DOHH2 (cell line): ENCODE measurements around the gene PITX2.

Experiments
- H3F3A ChIP-seq: fragments of 200-600 bp; sonication (generic), shearing (Covaris generic); 2 replicates; pipeline ENCODE4 v1.6.0; 2016; ENCODE audit warnings: antibody characterized with exemption, mild to moderate bottlenecking; ENCODE audit not compliant: control insufficient read depth, insufficient read depth
- H3K27ac ChIP-seq: fragments of 200-600 bp; sonication (generic); 2 replicates; pipeline ENCODE4 v1.5.1; 2014; ENCODE audit warnings: low read depth, mild to moderate bottlenecking, low read length, moderate library complexity
- H3K27me3 ChIP-seq: fragments of 200-600 bp; sonication (generic); 2 replicates; pipeline ENCODE4 v1.6.1; 2014; ENCODE audit warnings: mild to moderate bottlenecking, low read length, mixed read lengths; ENCODE audit not compliant: control insufficient read depth
- H3K36me3 ChIP-seq: fragments of 200-600 bp; sonication (generic); 2 replicates; pipeline ENCODE4 v1.6.1; 2014; ENCODE audit warnings: mild to moderate bottlenecking, low read length, moderate library complexity, mixed read lengths; ENCODE audit not compliant: control insufficient read depth
- H3K4me1 ChIP-seq: fragments of 200-600 bp; sonication (generic); 2 replicates; pipeline ENCODE4 v1.6.1; 2014; ENCODE audit warnings: mild to moderate bottlenecking, low read length, mixed read lengths; ENCODE audit not compliant: control insufficient read depth
- H3K4me2 ChIP-seq: fragments of 200-600 bp; sonication (generic); 2 replicates; pipeline ENCODE4 v1.6.0; 2014; ENCODE audit warnings: mild to moderate bottlenecking, low read length, moderate library complexity
- H3K4me3 ChIP-seq: fragments of 200-600 bp; sonication (generic); 2 replicates; pipeline ENCODE4 v1.5.1; 2014; ENCODE audit warnings: mild to moderate bottlenecking, low read length, mixed read lengths
- H3K79me2 ChIP-seq: fragments of 200-600 bp; sonication (generic); 2 replicates; pipeline ENCODE4 v1.6.1; 2014; ENCODE audit warnings: mild to moderate bottlenecking, low read length, mixed read lengths; ENCODE audit not compliant: control insufficient read depth
- H3K9me2 ChIP-seq: fragments of 200-600 bp; sonication (generic); replicated peaks from 2 replicates; pipeline ENCODE4 v1.6.1; 2014; ENCODE audit warnings: mild to moderate bottlenecking, low read length, mixed read lengths; ENCODE audit not compliant: control insufficient read depth
- H3K9me3 ChIP-seq: fragments of 200-600 bp; sonication (generic); 2 replicates; pipeline ENCODE4 v1.6.1; 2014; ENCODE audit warnings: antibody characterized with exemption, low read length, mixed read lengths; ENCODE audit not compliant: control insufficient read depth, insufficient read depth
- H4K20me1 ChIP-seq: fragments of 200-600 bp; sonication (generic); 2 replicates; pipeline ENCODE4 v1.6.0; 2014; ENCODE audit warnings: low read depth, mild to moderate bottlenecking, antibody characterized with exemption, low read length, moderate library complexity; ENCODE audit not compliant: control insufficient read depth, insufficient read depth
- EZH2phosphoT487 ChIP-seq: fragments of 200-600 bp; sonication (generic); IDR thresholded peaks from 2 replicates; pipeline ENCODE4 v1.6.1; 2017; ENCODE audit warnings: borderline replicate concordance, mild to moderate bottlenecking, antibody characterized with exemption, low read length, moderate library complexity, mixed read lengths
- TF ChIP-seq, protein P1 (sequence below): fragments of 200-600 bp; sonication (generic); IDR thresholded peaks from one replicate; pipeline ENCODE4 v1.5.1; 2014; ENCODE audit warnings: antibody characterized with exemption, mild to moderate bottlenecking, low read depth, low read length; ENCODE audit not compliant: poor library complexity, severe bottlenecking

PITX2 gene

GRCh38 chr4:110643096-110643495 lies 20.2 kb upstream of the PITX2 start:
- Histone ChIP-seq H3K27ac (no peak overlapping the region), H3K27me3 (no peaks in the 10 kb centered on the region), H3K9me3 (no peaks in the 10 kb centered on the region), H3K4me3 (no peak overlapping the region), H3K36me3 (no peaks in the 10 kb centered on the region), H4K20me1 (no peaks in the 10 kb centered on the region), H3F3A (no peaks in the 10 kb centered on the region), H3K4me1 (no peaks in the 10 kb centered on the region), H3K9me2 (no peaks in the 10 kb centered on the region), H3K4me2 (no peak overlapping the region), H3K79me2 (no peaks in the 10 kb centered on the region)
- no peak for TF ChIP-seq EZH2phosphoT487
- TF ChIP-seq, protein P1, sequence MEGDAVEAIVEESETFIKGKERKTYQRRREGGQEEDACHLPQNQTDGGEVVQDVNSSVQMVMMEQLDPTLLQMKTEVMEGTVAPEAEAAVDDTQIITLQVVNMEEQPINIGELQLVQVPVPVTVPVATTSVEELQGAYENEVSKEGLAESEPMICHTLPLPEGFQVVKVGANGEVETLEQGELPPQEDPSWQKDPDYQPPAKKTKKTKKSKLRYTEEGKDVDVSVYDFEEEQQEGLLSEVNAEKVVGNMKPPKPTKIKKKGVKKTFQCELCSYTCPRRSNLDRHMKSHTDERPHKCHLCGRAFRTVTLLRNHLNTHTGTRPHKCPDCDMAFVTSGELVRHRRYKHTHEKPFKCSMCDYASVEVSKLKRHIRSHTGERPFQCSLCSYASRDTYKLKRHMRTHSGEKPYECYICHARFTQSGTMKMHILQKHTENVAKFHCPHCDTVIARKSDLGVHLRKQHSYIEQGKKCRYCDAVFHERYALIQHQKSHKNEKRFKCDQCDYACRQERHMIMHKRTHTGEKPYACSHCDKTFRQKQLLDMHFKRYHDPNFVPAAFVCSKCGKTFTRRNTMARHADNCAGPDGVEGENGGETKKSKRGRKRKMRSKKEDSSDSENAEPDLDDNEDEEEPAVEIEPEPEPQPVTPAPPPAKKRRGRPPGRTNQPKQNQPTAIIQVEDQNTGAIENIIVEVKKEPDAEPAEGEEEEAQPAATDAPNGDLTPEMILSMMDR: no peak

DNA sequence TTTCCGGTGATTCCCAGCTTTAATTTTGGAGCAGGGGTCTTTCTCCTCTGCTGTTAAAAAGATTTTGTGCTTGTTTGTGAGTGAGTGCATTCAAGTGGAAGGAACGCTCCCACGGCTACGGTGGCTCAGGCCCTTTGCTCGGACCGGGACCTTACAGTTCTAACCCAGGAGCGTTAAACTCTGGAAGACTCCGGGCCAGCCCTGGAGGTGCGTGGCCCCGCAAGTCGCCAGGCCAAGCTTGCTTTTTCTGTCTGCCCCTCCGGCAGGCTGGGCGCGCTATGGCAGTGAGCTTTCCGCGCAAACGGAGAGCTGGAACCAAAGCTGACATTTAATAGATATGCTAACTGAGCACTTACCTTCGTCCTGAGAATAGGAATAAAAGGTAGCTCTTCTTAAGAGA lies 18.3 kb upstream of the PITX2 start:
- Histone ChIP-seq H4K20me1 (no peaks in the 10 kb centered on the region), H3K9me2 (no peaks in the 10 kb centered on the region), H3K36me3 (no peaks in the 10 kb centered on the region), H3K27ac (no peak overlapping the region), H3K9me3 (no peaks in the 10 kb centered on the region), H3K4me3 (no peak overlapping the region), H3K4me2 (no peak overlapping the region), H3K4me1 (no peaks in the 10 kb centered on the region), H3F3A (no peaks in the 10 kb centered on the region), H3K79me2 (no peaks in the 10 kb centered on the region), H3K27me3 (no peaks in the 10 kb centered on the region)
- TF ChIP-seq EZH2phosphoT487: no peak

GRCh38 chr4:110640576-110640975 lies 17.7 kb upstream of the PITX2 start:
- Histone ChIP-seq H3K9me3 (no peaks in the 10 kb centered on the region), H3K4me2 (no peak overlapping the region), H3K27ac (no peak overlapping the region), H3K9me2 (no peaks in the 10 kb centered on the region), H3K4me3 (no peak overlapping the region), H3K36me3 (no peaks in the 10 kb centered on the region), H4K20me1 (no peaks in the 10 kb centered on the region), H3K4me1 (no peaks in the 10 kb centered on the region), H3K79me2 (no peaks in the 10 kb centered on the region), H3K27me3 (no peaks in the 10 kb centered on the region), H3F3A (no peaks in the 10 kb centered on the region)
- no peak for TF ChIP-seq EZH2phosphoT487
- TF ChIP-seq, protein P1: no peak

GRCh38 chr4:110639207-110640090 lies 16.6 kb upstream of the PITX2 start:
- Histone ChIP-seq H3K27ac (no peak overlapping the region), H3K9me2 (no peaks in the 10 kb centered on the region), H3K9me3 (no peaks in the 10 kb centered on the region), H3K36me3 (no peaks in the 10 kb centered on the region), H3K4me2 (no peak overlapping the region), H4K20me1 (no peaks in the 10 kb centered on the region), H3K4me3 (no peak overlapping the region), H3K27me3 (no peaks in the 10 kb centered on the region), H3K4me1 (no peaks in the 10 kb centered on the region), H3K79me2 (no peaks in the 10 kb centered on the region), H3F3A (no peaks in the 10 kb centered on the region)
- TF ChIP-seq, protein P1: no peak
- TF ChIP-seq EZH2phosphoT487: no peak
